GM19240 (cell line): ENCODE results near the gene COX7B2.

Experiments
- DNase-seq: peaks from one replicate; pipeline ENCODE4 v3.0.0; 2011; ENCODE audit warnings: low spot score; ENCODE audit not compliant: insufficient read length

Gene COX7B2

GRCh38 chr4:46890056-46890455 is 19.0 kb downstream of the COX7B2 start:
- no peak for DNase-seq

DNA sequence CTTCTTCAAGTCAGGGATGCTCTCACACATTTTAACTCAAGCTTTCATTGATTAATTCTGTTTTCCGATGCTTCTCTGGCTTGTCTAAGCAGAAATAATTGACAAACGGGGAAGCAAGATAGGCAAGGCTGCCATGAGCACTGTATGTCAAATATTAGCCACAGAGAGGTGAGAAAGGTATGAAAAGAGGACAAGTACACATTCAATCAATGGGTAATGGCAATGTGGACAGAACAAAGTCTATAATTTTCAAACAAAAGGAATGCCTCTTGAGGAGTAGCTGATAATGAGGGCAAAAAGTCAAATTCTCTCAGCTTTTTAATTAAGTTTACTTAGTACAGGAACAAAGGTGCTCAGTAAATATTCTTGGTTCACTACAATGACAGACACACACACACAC is 19.6 kb downstream of the COX7B2 start:
- no peak for DNase-seq

DNA sequence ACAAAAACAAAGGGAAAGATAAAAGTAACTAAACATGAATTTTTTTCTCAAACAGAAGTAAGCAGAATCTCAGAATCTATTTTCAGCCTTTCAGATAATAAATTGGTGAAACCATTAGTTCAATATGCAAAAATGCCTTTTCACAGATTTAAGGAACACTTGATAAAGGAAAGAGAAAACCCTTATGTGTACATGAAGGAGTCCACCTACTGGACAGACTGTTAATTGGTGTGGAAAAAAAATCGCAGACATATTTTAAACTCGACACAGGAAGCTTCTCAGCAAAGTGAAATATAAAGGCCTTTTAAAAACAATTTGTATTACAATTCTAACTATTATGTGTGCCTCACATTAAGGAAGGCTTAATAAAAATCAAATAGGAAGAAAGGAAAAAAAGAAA is 22.3 kb downstream of the COX7B2 start:
- no peak for DNase-seq

- DNase-seq: no peak
These were observed 30.4 kb downstream of the COX7B2 start for GRCh38 chr4:46878641-46879040.

- DNase-seq: no peak
These were observed 34.2 kb downstream of the COX7B2 start for GRCh38 chr4:46874811-46875210.

DNA sequence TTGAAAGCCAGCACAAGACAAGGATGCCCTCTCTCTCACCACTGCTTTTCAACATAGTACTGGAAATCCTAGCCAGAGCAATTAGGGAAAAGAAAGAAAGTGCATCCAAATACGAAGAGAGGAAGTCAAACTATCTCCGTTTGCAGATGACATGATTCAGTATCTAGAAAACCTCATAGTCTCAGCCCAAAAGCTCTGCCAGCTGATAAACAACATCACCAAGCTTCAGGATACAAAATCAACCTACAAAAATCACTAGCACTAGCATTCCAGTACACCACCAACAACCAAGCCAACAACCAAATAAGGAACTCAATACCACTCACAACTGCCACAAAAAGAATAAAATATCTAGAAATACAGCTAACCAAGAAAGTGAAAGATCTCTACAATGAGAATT is 38.6 kb downstream of the COX7B2 start:
- DNase-seq: no peak

GRCh38 chr4:46856333-46856732 is 52.7 kb downstream of the COX7B2 start:
- DNase-seq: no peak

GRCh38 chr4:46852800-46853199 is 56.2 kb downstream of the COX7B2 start:
- no peak for DNase-seq

GRCh38 chr4:46850026-46850425 is 59.0 kb downstream of the COX7B2 start:
- no peak for DNase-seq

GRCh38 chr4:46844325-46844917 is 64.6 kb downstream of the COX7B2 start:
- no peak for DNase-seq

- DNase-seq: no peak
These were observed 69.9 kb downstream of the COX7B2 start for GRCh38 chr4:46839128-46839527.

DNA sequence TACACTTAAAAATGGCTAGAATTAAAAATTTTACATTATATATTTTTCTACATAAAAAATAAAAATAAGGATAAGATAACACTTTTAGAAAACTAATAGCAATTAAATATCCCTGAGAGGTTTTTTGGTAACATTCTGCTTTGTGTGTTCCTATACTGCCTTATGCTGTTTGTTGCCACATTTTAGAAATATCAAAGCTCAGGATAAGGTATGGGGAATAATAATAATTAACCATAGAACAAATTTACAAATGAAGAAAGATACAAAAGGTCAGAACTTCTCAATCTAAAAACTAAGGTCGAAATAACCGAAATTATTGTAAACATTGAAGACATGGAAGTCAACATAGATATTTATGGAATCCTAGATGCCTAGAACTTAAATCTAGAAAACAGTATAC is 71.4 kb downstream of the COX7B2 start:
- DNase-seq: no peak

GRCh38 chr4:46836584-46836983 is 72.5 kb downstream of the COX7B2 start:
- DNase-seq: no peak

GRCh38 chr4:46830971-46831454 is 78.0 kb downstream of the COX7B2 start:
- no peak for DNase-seq

DNA sequence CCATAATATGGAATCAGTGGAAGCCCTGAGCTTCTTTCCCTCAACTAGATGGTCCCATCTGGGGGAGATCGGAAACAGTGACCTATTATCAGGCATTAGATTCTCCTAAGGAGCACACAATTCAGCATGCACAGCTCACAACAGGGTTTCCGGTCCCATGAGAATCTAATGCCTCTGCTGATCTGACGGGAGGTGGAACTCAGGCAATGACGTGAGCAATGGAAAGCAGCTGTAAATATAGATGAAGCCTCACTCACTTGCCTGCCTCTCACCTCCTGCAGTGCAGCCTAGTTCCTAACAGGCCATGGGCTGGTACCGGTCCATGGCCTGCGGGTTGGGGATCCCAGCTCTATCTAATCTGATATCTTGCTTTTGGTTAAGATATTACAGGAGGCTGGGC is 88.9 kb downstream of the COX7B2 start:
- DNase-seq: no peak

DNA sequence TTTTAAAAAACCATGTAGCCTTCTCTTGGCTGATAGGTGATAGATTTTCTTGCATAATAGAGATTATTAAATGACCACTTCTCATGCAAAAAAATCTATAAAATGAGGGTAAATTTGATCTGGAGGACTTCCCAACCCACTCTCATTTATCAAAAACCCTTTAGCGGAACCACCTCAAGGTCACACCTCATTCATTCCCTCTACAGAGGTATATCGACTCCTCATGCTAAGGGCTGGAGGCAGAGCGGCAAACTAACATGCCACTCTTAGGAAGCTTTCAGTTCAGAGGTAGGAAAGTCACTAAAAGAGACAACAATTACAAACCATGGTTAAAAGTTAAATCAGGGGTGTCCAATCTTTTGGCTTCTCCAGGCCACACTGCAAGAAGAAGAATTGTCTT is 90.0 kb downstream of the COX7B2 start:
- DNase-seq: no peak

DNA sequence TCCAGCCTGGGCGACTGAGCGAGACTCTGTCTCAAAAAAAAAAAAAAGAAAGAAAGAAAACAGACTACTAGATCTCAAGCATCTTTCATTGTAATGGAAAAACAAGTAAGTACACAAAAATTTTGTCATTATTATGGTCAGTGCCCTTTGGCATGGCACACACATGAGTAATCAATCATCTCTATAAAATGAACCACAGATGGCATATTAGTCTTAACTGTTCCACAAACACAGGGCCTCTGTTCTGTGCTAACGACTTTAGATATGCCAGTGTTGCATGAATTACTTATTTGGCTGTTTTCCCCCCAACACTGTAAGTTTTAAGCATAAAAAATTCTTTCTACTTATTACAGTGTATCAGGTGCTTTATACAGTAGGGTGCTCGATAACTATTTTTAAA is 90.4 kb downstream of the COX7B2 start:
- DNase-seq: no peak

DNA sequence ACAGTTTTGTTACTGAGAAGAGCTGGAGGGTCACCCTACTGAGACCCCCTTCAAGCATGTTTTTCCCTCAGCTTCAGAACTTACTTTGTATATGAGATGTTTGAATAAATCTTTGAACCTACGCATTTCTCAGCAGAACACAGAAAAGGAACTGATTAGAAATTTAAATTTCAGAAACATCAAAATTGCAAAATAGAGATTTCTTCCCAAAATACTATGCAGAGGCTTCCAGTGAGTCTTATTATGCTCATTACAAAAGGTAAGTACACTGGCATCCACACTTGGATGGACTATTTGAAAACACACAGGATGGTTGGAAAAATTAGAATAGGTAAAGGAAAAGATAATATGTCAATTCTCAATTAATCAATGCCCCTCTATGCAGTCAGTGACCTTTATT is 91.2 kb downstream of the COX7B2 start:
- DNase-seq: no peak

- DNase-seq: no peak
These were observed 104.1 kb downstream of the COX7B2 start for GRCh38 chr4:46804781-46805413.

GRCh38 chr4:46793036-46793435 is 116.0 kb downstream of the COX7B2 start:
- DNase-seq: no peak

DNA sequence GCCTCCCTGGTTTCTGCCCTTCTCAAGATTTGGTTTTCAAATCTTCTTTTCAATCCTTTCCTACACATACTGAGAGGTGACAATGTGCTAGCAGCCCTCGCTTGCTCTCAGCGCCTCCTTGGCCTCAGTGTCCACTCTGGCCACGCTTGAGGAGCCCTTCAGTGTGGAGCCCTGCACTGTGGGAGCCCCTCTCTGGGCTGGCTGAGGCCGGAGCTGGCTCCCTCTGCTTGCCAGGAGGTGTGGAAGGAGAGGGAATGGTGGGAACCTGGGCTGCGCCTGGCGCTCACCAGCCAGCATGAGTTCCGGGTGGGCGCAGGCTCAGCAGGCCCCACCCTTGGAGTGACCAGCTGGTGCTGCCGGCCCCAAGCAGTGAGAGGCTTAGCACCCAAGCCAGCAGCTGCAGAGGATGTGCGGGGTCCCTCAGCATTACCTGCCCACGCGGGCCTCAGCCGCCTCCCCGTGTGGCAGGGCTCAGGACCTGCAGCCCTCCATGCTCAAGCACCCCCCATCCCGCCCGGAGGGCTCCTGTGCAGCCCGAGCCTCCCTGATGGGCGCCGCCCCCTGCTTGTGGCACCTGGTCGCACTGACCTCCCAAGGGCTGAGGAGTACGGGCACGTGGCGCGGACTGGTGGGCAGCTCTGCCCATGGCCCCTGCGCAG is 127.5 kb downstream of the COX7B2 start:
- DNase-seq: no peak

GRCh38 chr4:46765465-46765864 is 143.6 kb downstream of the COX7B2 start:
- DNase-seq: no peak

GRCh38 chr4:46730075-46730474 is 179.0 kb downstream of the COX7B2 start:
- no peak for DNase-seq
